GM18858 (cell line): ENCODE data around the gene TCAP.
"Not testable (repeated sequence)": the region's sequence is repeated elsewhere in the genome, so short reads cannot be mapped to it uniquely, and the experiment has no call there.

Experiments used
- ATAC-seq: cut with Tn5 transposase; IDR thresholded peaks from one replicate; pipeline ENCODE4 v1.9.1; 2021; ENCODE audit not compliant: unreplicated experiment

The TCAP gene

GRCh38 chr17:39678340-39679116, 13.4 kb downstream of the TCAP start:
- ATAC-seq: no peak

- no peak for ATAC-seq
Observed at GRCh38 chr17:39679521-39680192, 14.5 kb downstream of the TCAP start.

DNA sequence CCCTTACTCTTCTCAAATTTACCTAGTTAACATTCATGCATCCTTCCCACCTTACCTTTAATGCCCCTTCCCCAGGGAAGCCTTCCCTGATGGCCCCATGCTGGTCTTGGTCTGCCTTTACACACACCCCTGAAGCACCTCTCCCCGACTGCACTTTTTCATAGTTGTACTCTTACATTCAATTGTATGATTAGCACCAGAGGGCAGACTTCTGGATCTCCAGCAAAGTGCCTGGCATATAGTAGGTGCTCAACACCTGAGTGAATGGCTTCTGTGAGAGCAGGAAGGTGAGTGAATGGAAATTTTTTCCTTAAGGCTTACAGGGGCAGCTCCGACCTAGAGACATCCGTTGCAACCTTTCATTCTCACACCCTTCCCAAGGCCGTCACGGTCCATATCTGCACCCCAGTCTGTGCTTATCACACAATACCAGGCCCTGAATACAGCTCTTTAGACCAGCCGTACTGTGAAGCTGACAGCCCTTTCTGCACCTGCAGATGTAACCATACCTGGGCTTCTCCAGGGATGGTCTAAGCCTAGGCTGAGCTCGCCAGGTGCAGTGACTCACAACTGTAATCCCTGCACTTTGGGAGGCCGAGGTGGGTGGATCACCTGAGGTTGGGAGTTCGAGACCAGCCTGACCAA, 18.3 kb downstream of the TCAP start:
- ATAC-seq: no peak

- ATAC-seq: no peak
Observed at GRCh38 chr17:39684369-39685192, 19.4 kb downstream of the TCAP start.

DNA sequence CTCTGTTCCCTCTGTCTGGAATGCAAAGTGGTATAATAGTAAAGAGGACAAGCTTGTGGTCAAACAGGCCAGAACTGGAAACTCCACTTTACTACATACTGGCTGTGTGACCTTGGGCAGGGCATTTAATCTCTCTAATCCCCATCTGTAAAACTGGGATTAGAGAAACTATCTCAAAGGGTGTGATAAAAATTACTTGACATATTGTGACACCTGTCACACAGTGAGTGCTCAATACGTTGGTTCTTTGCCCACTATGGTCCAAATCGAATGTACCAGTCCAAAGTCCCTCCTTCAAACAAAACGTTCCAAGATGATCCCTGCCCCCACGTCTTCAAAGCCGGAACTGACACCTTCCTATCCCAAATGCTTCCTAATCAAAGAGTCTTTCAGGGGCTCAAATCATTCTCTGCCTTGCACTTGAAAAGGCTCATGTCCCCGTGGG, 22.0 kb downstream of the TCAP start:
- no peak for ATAC-seq

GRCh38 chr17:39687546-39688474, 22.7 kb downstream of the TCAP start, which contains the start of gene PGAP3:
PGAP3 (minus strand) TSS chr17:39688057; CDS start chr17:39688014, 43 bp downstream.
- peak; percentile 78 for ATAC-seq

GRCh38 chr17:39688475-39688835, 23.3 kb downstream of the TCAP start:
- no peak for ATAC-seq

DNA sequence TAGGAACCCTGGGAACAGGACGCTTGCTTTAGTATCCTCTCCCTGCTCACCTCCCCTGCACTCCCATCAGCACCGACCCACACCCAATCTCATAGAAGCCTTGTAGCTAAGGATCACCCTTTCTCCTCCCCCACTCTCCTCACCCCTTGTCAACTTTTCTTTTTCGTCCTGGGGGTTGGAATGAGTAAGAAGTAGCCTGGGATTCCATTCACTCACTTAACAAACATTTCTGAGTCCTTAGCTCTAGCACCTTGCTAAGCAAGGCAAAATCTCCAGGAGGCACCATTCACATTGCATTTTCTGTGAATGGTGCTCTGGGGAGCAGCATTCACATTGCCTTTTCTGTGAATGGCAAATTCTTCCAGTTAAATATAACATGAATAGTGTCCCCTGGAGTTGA, 23.8 kb downstream of the TCAP start:
- no peak for ATAC-seq

GRCh38 chr17:39694593-39694992, 29.4 kb downstream of the TCAP start:
- ATAC-seq: no peak

- no peak for ATAC-seq
Observed at GRCh38 chr17:39695089-39695474, 29.9 kb downstream of the TCAP start.

DNA sequence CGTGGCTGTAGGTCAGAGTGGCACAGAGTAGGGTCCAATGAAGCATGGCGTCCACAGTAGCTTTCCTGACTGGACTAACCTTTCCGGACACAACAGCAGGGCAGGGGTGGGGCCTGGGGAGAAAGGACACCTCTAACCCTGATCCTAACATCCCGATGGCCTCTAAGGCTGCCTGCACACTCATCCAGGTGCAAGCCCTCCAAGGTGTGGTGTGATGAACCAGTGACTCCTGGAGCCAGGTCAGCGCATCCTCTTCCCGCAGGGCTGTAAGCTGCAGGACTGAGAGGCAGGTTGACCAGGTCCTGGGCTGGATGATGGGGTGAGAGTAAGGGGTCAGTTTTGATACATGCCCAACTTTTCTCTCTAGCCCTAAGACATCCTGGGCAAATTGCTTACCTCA, 31.6 kb downstream of the TCAP start:
- no peak for ATAC-seq

- no peak for ATAC-seq
Observed at GRCh38 chr17:39697961-39698360, 32.8 kb downstream of the TCAP start.

DNA sequence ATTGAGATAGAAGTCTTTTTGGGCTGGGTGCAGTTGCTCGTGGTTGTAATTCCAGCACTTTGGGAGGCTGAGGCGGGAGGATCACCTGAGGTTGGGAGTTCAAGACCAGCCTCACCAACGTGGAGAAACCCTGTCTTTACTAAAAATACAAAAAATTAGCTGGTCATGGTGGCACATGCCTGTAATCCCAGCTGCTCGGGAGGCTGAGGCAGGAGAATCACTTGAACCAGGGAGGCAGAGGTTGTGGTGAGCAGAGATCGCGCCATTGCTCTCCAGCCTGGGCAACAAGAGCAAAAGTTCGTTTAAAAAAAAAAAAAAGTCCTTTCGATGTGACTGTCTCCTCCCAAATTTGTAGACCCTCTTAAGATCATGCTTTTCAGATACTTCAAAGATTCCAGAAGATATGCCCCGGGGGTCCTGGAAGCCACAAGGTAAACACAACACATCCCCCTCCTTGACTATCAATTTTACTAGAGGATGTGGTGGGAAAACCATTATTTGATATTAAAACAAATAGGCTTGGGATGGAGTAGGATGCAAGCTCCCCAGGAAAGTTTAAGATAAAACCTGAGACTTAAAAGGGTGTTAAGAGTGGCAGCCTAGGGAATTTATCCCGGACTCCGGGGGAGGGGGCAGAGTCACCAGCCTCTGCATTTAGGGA, 34.1 kb downstream of the TCAP start:
- not testable (repeated sequence) for ATAC-seq

DNA sequence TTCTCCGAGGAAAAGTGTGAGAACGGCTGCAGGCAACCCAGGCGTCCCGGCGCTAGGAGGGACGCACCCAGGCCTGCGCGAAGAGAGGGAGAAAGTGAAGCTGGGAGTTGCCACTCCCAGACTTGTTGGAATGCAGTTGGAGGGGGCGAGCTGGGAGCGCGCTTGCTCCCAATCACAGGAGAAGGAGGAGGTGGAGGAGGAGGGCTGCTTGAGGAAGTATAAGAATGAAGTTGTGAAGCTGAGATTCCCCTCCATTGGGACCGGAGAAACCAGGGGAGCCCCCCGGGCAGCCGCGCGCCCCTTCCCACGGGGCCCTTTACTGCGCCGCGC, 34.6 kb downstream of the TCAP start, which contains the start of gene ERBB2:
Gene ERBB2, plus strand, starts transcription at position 247 of the 330 bp plus-strand sequence. CDS start 175 bp downstream, outside the sequence.
- ATAC-seq: no peak

DNA sequence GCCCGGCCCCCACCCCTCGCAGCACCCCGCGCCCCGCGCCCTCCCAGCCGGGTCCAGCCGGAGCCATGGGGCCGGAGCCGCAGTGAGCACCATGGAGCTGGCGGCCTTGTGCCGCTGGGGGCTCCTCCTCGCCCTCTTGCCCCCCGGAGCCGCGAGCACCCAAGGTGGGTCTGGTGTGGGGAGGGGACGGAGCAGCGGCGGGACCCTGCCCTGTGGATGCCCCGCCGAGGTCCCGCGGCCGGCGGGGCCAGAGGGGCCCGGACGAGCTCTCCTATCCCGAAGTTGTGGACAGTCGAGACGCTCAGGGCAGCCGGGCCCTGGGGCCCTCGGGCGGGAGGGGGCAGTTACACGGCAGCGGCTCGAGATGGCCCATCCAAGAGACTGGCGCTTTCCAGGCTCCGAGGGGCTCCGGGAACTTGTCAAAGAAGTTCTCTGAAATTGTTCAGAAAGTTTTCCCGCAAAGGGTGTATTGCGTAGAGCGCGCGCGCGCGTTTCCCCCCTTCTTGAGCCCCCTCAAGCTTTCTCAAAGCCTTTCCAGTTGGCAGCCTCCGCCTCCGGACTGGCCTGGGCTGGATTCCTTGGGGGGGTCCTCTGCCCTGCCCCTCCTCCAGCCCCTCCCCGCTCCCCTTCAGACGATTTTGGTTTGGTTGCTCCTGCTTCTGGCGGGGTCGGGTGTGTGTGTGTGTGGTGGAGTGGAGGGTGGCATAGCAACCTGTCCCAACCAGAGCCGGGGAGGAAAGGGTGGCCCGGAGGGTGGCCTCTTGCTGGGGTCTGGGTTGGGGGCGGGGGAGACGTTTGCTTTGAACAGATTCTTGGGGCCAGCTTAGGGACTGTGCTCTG, 35.2 kb downstream of the TCAP start:
- no peak for ATAC-seq

DNA sequence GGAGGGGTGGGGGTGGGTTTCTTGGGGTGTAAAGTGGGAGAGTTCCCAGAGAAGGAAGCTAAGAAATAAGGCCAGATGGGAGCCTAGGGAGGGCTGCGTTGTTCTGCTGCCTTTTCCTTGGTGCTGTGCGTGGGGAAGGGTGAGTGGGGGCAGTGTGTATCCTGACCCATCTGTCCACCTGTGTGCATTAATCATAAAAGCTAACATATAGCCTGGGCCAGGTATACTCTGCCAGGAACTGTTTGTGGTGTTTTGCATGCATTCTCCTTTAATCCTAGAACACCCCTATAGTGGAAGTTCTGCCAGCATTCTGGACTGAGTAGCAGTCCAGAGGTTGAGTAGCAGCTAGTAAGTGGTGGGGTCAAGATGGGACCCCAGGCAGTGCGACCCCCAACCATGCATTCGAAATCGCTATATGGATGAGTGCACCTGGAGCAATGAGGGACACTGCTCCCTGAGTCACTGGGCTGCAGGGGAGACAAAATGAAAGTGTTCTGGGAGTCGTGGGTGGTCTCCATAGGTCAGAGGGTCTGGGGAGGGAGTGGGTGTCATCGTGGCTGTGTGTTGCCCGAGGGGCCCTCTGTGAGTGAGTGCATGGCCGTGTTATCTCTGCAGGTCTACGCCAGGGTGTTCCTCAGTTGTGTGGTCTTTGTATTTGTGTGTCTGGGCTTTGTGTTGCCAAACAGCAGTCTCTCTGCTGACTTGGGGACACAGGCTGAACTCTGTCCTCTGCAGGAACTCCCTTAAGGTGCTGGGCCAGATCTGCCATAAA, 36.0 kb downstream of the TCAP start:
- no peak for ATAC-seq

DNA sequence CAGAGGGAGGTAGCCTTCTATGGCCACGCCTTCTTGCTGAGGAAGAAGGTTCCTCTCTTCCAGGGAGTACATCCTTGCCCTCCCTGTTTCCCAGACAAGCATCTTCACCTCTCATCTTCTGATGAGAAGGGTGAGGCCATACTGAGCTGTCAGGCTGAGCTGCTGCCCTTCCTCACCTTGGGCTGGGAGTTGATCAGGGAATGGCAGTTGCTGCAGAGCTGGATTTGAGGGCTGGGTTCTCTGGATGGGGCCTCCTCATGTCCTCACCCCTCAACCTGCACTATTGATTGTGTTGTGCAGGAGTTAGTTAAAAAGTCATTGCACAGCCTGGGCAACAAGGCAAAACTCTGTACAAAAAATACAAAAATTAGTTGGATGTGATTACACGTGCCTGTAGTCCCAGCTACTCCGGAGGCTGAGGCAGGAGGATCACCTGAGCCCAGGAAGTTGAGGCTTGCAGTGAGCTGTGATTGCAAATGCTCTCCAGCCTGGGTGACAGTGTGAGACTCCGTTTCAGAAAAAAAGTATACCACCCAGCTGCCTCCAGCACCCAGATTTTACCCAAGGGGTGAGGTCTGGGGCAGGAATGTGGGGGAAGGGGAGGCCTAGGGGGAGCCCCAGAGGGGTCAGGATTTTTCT, 36.8 kb downstream of the TCAP start:
- ATAC-seq: no peak
